SK-N-SH (cell line): ENCODE results near the gene RHPN2.

Source experiments
- CHD2 ChIP-seq: fragments of 150-350 bp; IDR thresholded peaks from 2 replicates; pipeline ENCODE4 v1.6.1; 2018; ENCODE audit warnings: low read length; ENCODE audit not compliant: partially characterized antibody
- CTCF ChIP-seq: fragments of 200-600 bp; sonication (generic); IDR thresholded peaks from 2 replicates; pipeline ENCODE4 v1.6.1; 2017; ENCODE audit warnings: antibody characterized with exemption, mild to moderate bottlenecking, moderate library complexity

GRCh38 chr19:33054623-33055022 is 10.1 kb downstream of the RHPN2 start:
- TF ChIP-seq CTCF = no peak
- TF ChIP-seq CHD2 = no peak
